Panc1 (cell line): ENCODE data around the gene TGFB3.

Source experiments
- SIN3A ChIP-seq: IDR thresholded peaks from 2 replicates; pipeline ENCODE4 v1.6.1; 2012; ENCODE audit warnings: low read depth, mild to moderate bottlenecking, low read length, moderate library complexity, borderline replicate concordance; ENCODE audit not compliant: insufficient read depth
- TF ChIP-seq, protein P1 (sequence below): fragments of 450-650 bp; IDR thresholded peaks from 2 replicates; pipeline ENCODE4 v1.5.1; 2017; ENCODE audit warnings: mild to moderate bottlenecking

DNA sequence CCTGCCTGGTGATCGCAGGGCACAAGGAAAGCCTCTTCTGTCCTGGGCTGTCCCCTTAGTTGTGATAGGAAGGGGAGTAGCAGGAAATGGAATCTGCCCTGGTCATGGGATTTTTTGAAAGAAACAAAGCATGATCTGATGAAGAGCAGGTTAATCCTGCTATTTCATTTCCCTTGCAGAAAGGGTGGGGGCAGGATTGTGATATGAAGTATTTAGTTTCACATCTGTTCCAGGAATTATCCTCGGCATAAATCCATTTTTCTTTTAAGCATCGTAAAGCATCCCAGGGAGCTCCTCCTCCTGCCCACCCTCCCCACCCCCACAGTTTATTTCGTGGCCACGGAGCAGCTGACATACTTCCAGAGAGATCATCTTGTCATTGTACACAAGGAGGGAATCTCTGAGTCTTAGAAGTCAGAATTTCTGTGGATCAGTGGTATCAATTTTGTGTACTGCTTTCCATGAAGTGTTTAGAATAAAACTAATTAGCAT lies 53.1 kb downstream of the TGFB3 start:
- TF ChIP-seq, protein P1, sequence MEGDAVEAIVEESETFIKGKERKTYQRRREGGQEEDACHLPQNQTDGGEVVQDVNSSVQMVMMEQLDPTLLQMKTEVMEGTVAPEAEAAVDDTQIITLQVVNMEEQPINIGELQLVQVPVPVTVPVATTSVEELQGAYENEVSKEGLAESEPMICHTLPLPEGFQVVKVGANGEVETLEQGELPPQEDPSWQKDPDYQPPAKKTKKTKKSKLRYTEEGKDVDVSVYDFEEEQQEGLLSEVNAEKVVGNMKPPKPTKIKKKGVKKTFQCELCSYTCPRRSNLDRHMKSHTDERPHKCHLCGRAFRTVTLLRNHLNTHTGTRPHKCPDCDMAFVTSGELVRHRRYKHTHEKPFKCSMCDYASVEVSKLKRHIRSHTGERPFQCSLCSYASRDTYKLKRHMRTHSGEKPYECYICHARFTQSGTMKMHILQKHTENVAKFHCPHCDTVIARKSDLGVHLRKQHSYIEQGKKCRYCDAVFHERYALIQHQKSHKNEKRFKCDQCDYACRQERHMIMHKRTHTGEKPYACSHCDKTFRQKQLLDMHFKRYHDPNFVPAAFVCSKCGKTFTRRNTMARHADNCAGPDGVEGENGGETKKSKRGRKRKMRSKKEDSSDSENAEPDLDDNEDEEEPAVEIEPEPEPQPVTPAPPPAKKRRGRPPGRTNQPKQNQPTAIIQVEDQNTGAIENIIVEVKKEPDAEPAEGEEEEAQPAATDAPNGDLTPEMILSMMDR = no peak
- no peak for TF ChIP-seq SIN3A
